ENCODE data around the gene SF3A1.
A peak's percentile ranks its signal among the peaks of the same experiment; 100 is the strongest.

The SF3A1 gene

GRCh38 chr22:30321461-30321860, 35.2 kb downstream of the SF3A1 start:
- DNase-seq: no peak

- DNase-seq: no peak
Observed at GRCh38 chr22:30320021-30320556, 36.6 kb downstream of the SF3A1 start.

- DNase-seq: no peak
Observed at GRCh38 chr22:30318799-30319419, 37.8 kb downstream of the SF3A1 start.

- DNase-seq: no peak
Observed at GRCh38 chr22:30317778-30318177, 38.9 kb downstream of the SF3A1 start.

GRCh38 chr22:30315962-30316576, 40.6 kb downstream of the SF3A1 start:
- DNase-seq: no peak

GRCh38 chr22:30314915-30315314, 41.8 kb downstream of the SF3A1 start:
- peak; percentile 42 for DNase-seq

- no peak for DNase-seq
Observed at GRCh38 chr22:30313527-30314363, 42.9 kb downstream of the SF3A1 start.

GRCh38 chr22:30312053-30312452, 44.6 kb downstream of the SF3A1 start:
- DNase-seq: no peak

- no peak for DNase-seq
Observed at GRCh38 chr22:30310881-30311771, 45.6 kb downstream of the SF3A1 start.

GRCh38 chr22:30309951-30310741, 46.5 kb downstream of the SF3A1 start:
- peak; percentile 64 for DNase-seq

- peak; percentile 34 for DNase-seq
Observed at GRCh38 chr22:30308518-30309230, 48.0 kb downstream of the SF3A1 start.

GRCh38 chr22:30308093-30308492, 48.6 kb downstream of the SF3A1 start:
- DNase-seq: no peak

GRCh38 chr22:30307041-30307574, 49.6 kb downstream of the SF3A1 start:
- DNase-seq: no peak

GRCh38 chr22:30306627-30307011, 50.1 kb downstream of the SF3A1 start:
- no peak for DNase-seq

GRCh38 chr22:30305906-30306626, 50.6 kb downstream of the SF3A1 start:
- DNase-seq: peak; percentile 93

- peak; percentile 93 for DNase-seq
Observed at GRCh38 chr22:30305519-30305905, 51.2 kb downstream of the SF3A1 start.

GRCh38 chr22:30304495-30305244, 52.0 kb downstream of the SF3A1 start:
- DNase-seq: peak; percentile 44

GRCh38 chr22:30302810-30303138, 53.9 kb downstream of the SF3A1 start:
- DNase-seq: no peak

- DNase-seq: peak; percentile 92
Observed at GRCh38 chr22:30301995-30302809, 54.5 kb downstream of the SF3A1 start.

Data from hematopoietic multipotent progenitor cell treated with erythropoietin and hydrocortisone succinate and interleukin-3 and kit ligand, for 4 days (in vitro differentiated cells).